Neural progenitor cell (in vitro differentiated cells): ENCODE data around the gene ZSCAN21. TPM values are rescaled to one million over a fixed set of nuclear protein-coding genes. Genes with fewer than 3 reads are reported as not detected.
A peak's percentile ranks its signal among the peaks of the same experiment; 100 is the strongest.

Source experiments
- DNase-seq: peaks from one replicate; pipeline ENCODE4 v3.0.0-alpha.2; 2016; ENCODE audit warnings: low spot score
- H2AFZ ChIP-seq: fragments of 200-600 bp; sonication (generic); replicated peaks from 2 replicates; pipeline ENCODE4 v1.6.1; 2016; ENCODE audit warnings: antibody characterized with exemption
- H3F3A ChIP-seq: fragments of 200-600 bp; sonication (generic); 2 replicates; pipeline ENCODE4 v1.6.1; 2016; ENCODE audit warnings: antibody characterized with exemption, low read depth
- H3K27ac ChIP-seq: fragments of 200-600 bp; sonication (generic); 2 replicates; pipeline ENCODE4 v1.5.1; 2016; ENCODE audit warnings: mild to moderate bottlenecking
- H3K27me3 ChIP-seq: fragments of 200-600 bp; sonication (generic); 2 replicates; pipeline ENCODE4 v1.6.1; 2016; ENCODE audit warnings: mild to moderate bottlenecking, moderate library complexity
- H3K36me3 ChIP-seq: fragments of 200-600 bp; sonication (generic); 2 replicates; pipeline ENCODE4 v1.5.1; 2016
- H3K4me1 ChIP-seq: fragments of 200-600 bp; sonication (generic); 2 replicates; pipeline ENCODE4 v1.6.1; 2016; ENCODE audit warnings: mixed run types
- H3K4me2 ChIP-seq: fragments of 200-600 bp; sonication (generic); 2 replicates; pipeline ENCODE4 v1.6.1; 2016
- H3K4me3 ChIP-seq: fragments of 200-600 bp; sonication (generic); 2 replicates; pipeline ENCODE4 v1.5.1; 2016
- H3K79me2 ChIP-seq: fragments of 200-600 bp; sonication (generic); 2 replicates; pipeline ENCODE4 v1.6.1; 2016; ENCODE audit warnings: low read depth
- H3K9ac ChIP-seq: fragments of 200-600 bp; sonication (generic); 2 replicates; pipeline ENCODE4 v1.6.1; 2016
- H3K9me3 ChIP-seq: fragments of 200-600 bp; sonication (generic); 2 replicates; pipeline ENCODE4 v1.5.1; 2016; ENCODE audit warnings: low read depth
- H4K20me1 ChIP-seq: fragments of 200-600 bp; sonication (generic); 2 replicates; pipeline ENCODE4 v1.6.1; 2016; ENCODE audit warnings: low read depth
- H3K27ac Mint-ChIP-seq: 3 replicates; pipeline ENCODE4 v1.8.0; 2021; ENCODE audit warnings: mixed read lengths
- H3K27me3 Mint-ChIP-seq: 2 replicates; pipeline ENCODE4 v1.8.0; 2022; ENCODE audit warnings: low read depth, mild to moderate bottlenecking, inconsistent platforms, moderate library complexity, mixed read lengths; ENCODE audit not compliant: insufficient read depth
- H3K36me3 Mint-ChIP-seq: 3 replicates; pipeline ENCODE4 v1.8.0; 2021; ENCODE audit warnings: mixed read lengths
- H3K4me1 Mint-ChIP-seq: 3 replicates; pipeline ENCODE4 v1.8.0; 2021; ENCODE audit warnings: mixed read lengths
- H3K4me3 Mint-ChIP-seq: 3 replicates; pipeline ENCODE4 v1.8.0; 2021; ENCODE audit warnings: mild to moderate bottlenecking, moderate library complexity, mixed read lengths
- H3K9me3 Mint-ChIP-seq: 3 replicates; pipeline ENCODE4 v1.8.0; 2020; ENCODE audit warnings: mixed read lengths
- CTCF ChIP-seq: fragments of 200-600 bp; sonication (generic); IDR thresholded peaks from 2 replicates; pipeline ENCODE4 v1.5.1; 2017; ENCODE audit warnings: antibody characterized with exemption, mild to moderate bottlenecking
- EZH2 ChIP-seq: fragments of 200-600 bp; sonication (generic); IDR thresholded peaks from 2 replicates; pipeline ENCODE4 v1.6.1; 2017; ENCODE audit warnings: antibody characterized with exemption, mild to moderate bottlenecking, moderate library complexity
- EZH2phosphoT487 ChIP-seq: fragments of 200-600 bp; sonication (generic); IDR thresholded peaks from 2 replicates; pipeline ENCODE4 v1.6.1; 2017; ENCODE audit warnings: antibody characterized with exemption
- total RNA-seq: library from RNA; depleted of rRNA; stranded (reverse); fragments of >200 nt; gene quantifications from 2 replicates; pipeline ENCODE4 v1.2.3, GENCODE V29; 2015; ENCODE audit warnings: low replicate concordance

ZSCAN21 gene
- total RNA-seq, 1 donor from 2014 or later, result 29.0 TPM

DNA sequence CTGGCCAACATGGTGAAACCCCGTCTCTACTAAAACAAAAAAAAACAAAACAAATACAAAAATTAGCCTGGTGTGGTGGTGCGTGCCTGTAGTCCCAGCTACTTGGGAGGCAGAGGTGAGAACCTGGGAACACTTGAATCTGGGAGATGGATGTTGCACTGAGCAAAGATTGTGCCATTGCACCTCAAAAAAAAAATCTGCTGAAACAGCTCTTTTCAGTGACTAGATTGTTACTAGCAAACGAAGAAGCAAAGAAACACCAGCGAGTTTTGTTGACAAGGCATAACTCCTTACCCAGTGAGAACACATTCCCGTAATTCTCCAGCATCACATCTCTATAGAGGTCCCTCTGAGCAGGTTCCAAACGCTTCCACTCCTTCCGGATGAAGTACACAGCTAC, 25.3 kb downstream of the ZSCAN21 start:
- H3K4me3 Mint-ChIP-seq, result no peak overlapping the region

DNA sequence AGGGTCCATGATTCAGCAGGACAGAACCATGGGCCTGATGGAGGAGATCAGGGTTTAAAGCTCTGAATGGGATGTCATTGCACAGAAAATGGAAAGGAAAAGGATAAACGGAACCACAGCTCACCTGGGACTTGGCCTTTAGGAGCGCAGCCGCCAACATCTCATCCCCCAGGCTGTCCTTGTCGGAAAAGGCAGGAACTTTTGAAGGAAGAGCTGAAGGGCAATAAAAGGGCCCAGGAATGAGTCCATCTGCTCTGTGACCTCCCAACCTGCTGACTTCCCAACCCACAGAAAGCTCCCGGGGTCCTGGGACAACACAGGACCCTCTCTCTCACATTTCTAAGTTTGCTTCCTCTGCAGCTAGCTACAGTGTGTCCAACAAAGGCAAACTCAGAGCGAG, 25.8 kb downstream of the ZSCAN21 start:
- Mint-ChIP-seq H3K27ac (no peak overlapping the region), H3K9me3 (peaks cover 81% of the 10 kb centered on the region)

More for the DNA sequence above, 25.3 kb downstream of the ZSCAN21 start:
- peaks cover 1% of the 10 kb centered on the region for H3K4me1 ChIP-seq
- Mint-ChIP-seq H3K4me1 (no peaks in the 10 kb centered on the region), H3K9me3 (peaks cover 82% of the 10 kb centered on the region), H3K27ac (no peak overlapping the region), H3K36me3 (peaks cover 89% of the 10 kb centered on the region), H3K27me3 (peaks cover 33% of the 10 kb centered on the region)
- peaks cover 51% of the 10 kb centered on the region for H3K9me3 ChIP-seq
- H3K9ac ChIP-seq, result no peak overlapping the region
- no peak for DNase-seq
- peaks cover 2% of the 10 kb centered on the region for H4K20me1 ChIP-seq
- no peak overlapping the region for H3K4me3 ChIP-seq
- no peak overlapping the region for H3K4me2 ChIP-seq
- no peak overlapping the region for H3K27ac ChIP-seq
- peaks cover 52% of the 10 kb centered on the region for H3K79me2 ChIP-seq
- TF ChIP-seq EZH2 (no peak), CTCF (no peak), EZH2phosphoT487 (no peak)
- H3F3A ChIP-seq, result peaks cover 34% of the 10 kb centered on the region
- H2AFZ ChIP-seq, result no peak overlapping the region
- peaks cover 88% of the 10 kb centered on the region for H3K36me3 ChIP-seq
- no peaks in the 10 kb centered on the region for H3K27me3 ChIP-seq

DNA sequence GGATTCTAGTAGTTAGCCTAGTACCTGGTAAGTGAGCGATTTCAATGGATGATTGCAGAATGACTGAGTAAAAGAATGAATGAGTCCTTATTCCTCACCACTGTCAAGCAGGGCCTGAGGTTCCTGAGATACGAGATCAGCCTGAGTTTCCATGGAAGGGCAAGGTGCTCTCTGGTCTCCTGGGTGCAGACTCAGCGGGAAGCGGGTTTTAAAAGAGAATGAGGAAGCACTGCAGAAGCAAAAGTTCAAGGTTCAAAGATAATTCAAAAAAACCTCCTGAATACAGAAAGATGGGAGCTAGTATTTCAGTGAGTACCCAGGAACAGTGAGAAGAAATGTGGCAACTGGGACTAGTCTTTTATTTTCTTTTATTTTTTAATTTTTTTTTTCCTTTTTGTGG, 27.6 kb downstream of the ZSCAN21 start:
- H3K4me3 Mint-ChIP-seq, result peak overlapping the region; percentile 27
- peaks cover 9% of the 10 kb centered on the region for H3K4me1 Mint-ChIP-seq
- H3K4me2 ChIP-seq, result no peak overlapping the region
- H3K9ac ChIP-seq, result no peak overlapping the region
- peaks cover 14% of the 10 kb centered on the region for H3F3A ChIP-seq
- no peak for DNase-seq
- H3K27ac ChIP-seq, result no peak overlapping the region
- H3K9me3 ChIP-seq, result peaks cover 28% of the 10 kb centered on the region
- H3K36me3 ChIP-seq, result peaks cover 65% of the 10 kb centered on the region
- H3K27ac Mint-ChIP-seq, result no peak overlapping the region
- H3K4me3 ChIP-seq, result no peak overlapping the region
- peaks cover 8% of the 10 kb centered on the region for H3K4me1 ChIP-seq
- TF ChIP-seq EZH2 (no peak), EZH2phosphoT487 (no peak), CTCF (no peak)
- peaks cover 68% of the 10 kb centered on the region for H3K9me3 Mint-ChIP-seq
- H3K27me3 ChIP-seq, result no peaks in the 10 kb centered on the region
- H3K27me3 Mint-ChIP-seq, result peaks cover 27% of the 10 kb centered on the region
- peaks cover 75% of the 10 kb centered on the region for H3K36me3 Mint-ChIP-seq
- peaks cover 9% of the 10 kb centered on the region for H4K20me1 ChIP-seq
- no peak overlapping the region for H2AFZ ChIP-seq
- peaks cover 70% of the 10 kb centered on the region for H3K79me2 ChIP-seq

More for the DNA sequence above, 25.8 kb downstream of the ZSCAN21 start:
- peaks cover 88% of the 10 kb centered on the region for H3K36me3 Mint-ChIP-seq
- Histone ChIP-seq H3K9ac (no peak overlapping the region), H2AFZ (no peak overlapping the region), H3K4me2 (no peak overlapping the region), H3F3A (peaks cover 28% of the 10 kb centered on the region), H3K27ac (no peak overlapping the region), H3K4me1 (peaks cover 7% of the 10 kb centered on the region), H3K9me3 (peaks cover 46% of the 10 kb centered on the region), H3K4me3 (no peak overlapping the region), H4K20me1 (peaks cover 8% of the 10 kb centered on the region), H3K27me3 (no peaks in the 10 kb centered on the region), H3K36me3 (peaks cover 82% of the 10 kb centered on the region), H3K79me2 (peaks cover 58% of the 10 kb centered on the region)
- DNase-seq, result no peak
- peaks cover 4% of the 10 kb centered on the region for H3K4me1 Mint-ChIP-seq
- no peak overlapping the region for H3K4me3 Mint-ChIP-seq
- TF ChIP-seq EZH2phosphoT487 (no peak), CTCF (no peak), EZH2 (no peak)
- H3K27me3 Mint-ChIP-seq, result peaks cover 35% of the 10 kb centered on the region
